Measurements from ENCODE around the gene COL16A1. TPM values are rescaled to one million over a fixed set of nuclear protein-coding genes. Genes with fewer than 3 reads are reported as not detected.

The COL16A1 gene
- total RNA-seq, 1 donor from 2014 or later, result 0.67 TPM

GRCh38 chr1:31609514-31610118 lies 94.2 kb downstream of the COL16A1 start:
- Mint-ChIP-seq H3K9me3 (ENCODE audit: low read depth) (no peaks in the 10 kb centered on the region), H3K4me3 (ENCODE audit: low read depth) (no peak overlapping the region)
- no peak for DNase-seq (ENCODE audit: low spot score, unreplicated experiment)

GRCh38 chr1:31607360-31607759 lies 96.5 kb downstream of the COL16A1 start:
- no peak for DNase-seq (ENCODE audit: low spot score, unreplicated experiment)
- no peak overlapping the region for H3K27ac Mint-ChIP-seq
- peaks cover 10% of the 10 kb centered on the region for H3K27me3 Mint-ChIP-seq
- H3K9me3 Mint-ChIP-seq (ENCODE audit: low read depth), result no peaks in the 10 kb centered on the region
- no peaks in the 10 kb centered on the region for H3K4me1 Mint-ChIP-seq (ENCODE audit: low read depth)
- no peak overlapping the region for H3K4me3 Mint-ChIP-seq (ENCODE audit: low read depth)
- TF ChIP-seq, protein P1, sequence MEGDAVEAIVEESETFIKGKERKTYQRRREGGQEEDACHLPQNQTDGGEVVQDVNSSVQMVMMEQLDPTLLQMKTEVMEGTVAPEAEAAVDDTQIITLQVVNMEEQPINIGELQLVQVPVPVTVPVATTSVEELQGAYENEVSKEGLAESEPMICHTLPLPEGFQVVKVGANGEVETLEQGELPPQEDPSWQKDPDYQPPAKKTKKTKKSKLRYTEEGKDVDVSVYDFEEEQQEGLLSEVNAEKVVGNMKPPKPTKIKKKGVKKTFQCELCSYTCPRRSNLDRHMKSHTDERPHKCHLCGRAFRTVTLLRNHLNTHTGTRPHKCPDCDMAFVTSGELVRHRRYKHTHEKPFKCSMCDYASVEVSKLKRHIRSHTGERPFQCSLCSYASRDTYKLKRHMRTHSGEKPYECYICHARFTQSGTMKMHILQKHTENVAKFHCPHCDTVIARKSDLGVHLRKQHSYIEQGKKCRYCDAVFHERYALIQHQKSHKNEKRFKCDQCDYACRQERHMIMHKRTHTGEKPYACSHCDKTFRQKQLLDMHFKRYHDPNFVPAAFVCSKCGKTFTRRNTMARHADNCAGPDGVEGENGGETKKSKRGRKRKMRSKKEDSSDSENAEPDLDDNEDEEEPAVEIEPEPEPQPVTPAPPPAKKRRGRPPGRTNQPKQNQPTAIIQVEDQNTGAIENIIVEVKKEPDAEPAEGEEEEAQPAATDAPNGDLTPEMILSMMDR (IDR thresholded peaks at IDR 0.05; ENCODE audit: unreplicated experiment), result no peak
- no peaks in the 10 kb centered on the region for H3K36me3 Mint-ChIP-seq (ENCODE audit: insufficient read depth)

More at GRCh38 chr1:31609514-31610118, 94.2 kb downstream of the COL16A1 start:
- Mint-ChIP-seq H3K36me3 (ENCODE audit: insufficient read depth) (no peaks in the 10 kb centered on the region), H3K27me3 (peaks cover 12% of the 10 kb centered on the region), H3K27ac (no peak overlapping the region), H3K4me1 (ENCODE audit: low read depth) (peaks cover 2% of the 10 kb centered on the region)
- TF ChIP-seq, protein P1 (IDR thresholded peaks at IDR 0.05; ENCODE audit: unreplicated experiment), result no peak

DNA sequence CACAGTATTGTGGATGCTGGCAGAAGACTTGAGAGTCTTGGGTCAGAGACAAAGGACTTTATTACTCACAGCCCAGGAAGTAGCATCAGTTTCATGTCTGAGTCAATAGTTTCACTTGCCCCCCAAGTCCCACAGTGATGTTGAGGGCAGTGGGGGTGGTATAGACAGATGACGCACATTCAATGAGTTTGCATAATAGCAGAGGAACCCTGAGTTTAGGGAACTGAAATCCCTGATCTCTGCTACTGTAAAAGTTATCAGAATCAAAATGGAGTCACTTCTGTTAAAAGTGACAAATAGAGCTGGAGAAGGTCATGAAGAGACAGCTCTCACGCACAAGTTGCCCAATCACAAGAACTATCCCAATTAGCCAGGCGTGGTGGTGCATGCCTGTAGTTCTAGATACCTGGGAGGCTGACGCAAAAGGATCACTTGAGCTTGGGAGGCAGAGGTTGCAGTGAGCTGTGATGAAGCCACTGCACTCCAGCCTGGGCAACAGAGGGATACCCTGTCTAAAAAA lies 97.8 kb downstream of the COL16A1 start:
- Mint-ChIP-seq H3K4me1 (ENCODE audit: low read depth) (no peaks in the 10 kb centered on the region), H3K4me3 (ENCODE audit: low read depth) (no peak overlapping the region), H3K27me3 (peaks cover 17% of the 10 kb centered on the region), H3K36me3 (ENCODE audit: insufficient read depth) (no peaks in the 10 kb centered on the region), H3K9me3 (ENCODE audit: low read depth) (no peaks in the 10 kb centered on the region), H3K27ac (no peak overlapping the region)
- no peak for DNase-seq (ENCODE audit: low spot score, unreplicated experiment)
- TF ChIP-seq, protein P1 (IDR thresholded peaks at IDR 0.05; ENCODE audit: unreplicated experiment), result no peak

Other genes starting within 250 kb of the COL16A1 start
- gene TINAGL1, start 127.5 kb downstream of the COL16A1 start, total RNA-seq, result 2.6 and 4.4 TPM in 2 replicates
- gene HCRTR1, start 86.3 kb downstream of the COL16A1 start, total RNA-seq, result not detected in 2 replicates
- gene PEF1, start 59.1 kb downstream of the COL16A1 start, total RNA-seq, result 39.1 and 42.8 TPM in 2 replicates
- 4.6 and 5.5 TPM in 2 replicates for gene ADGRB2, start 60.3 kb upstream of the COL16A1 start, total RNA-seq
- gene SPOCD1, start 112.0 kb upstream of the COL16A1 start, total RNA-seq, result 0.36 and 0.91 TPM in 2 replicates
- gene PTP4A2, start 234.4 kb upstream of the COL16A1 start, total RNA-seq, result 157 and 161 TPM in 2 replicates